Tongue (tissue), 2 donors: Measurements from ENCODE around the gene ADCY2. TPM values are rescaled to one million over a fixed set of nuclear protein-coding genes. Genes with fewer than 3 reads are reported as not detected.

Source experiments
- DNase-seq: peaks from one replicate; pipeline ENCODE4 v3.0.0-alpha.2; 2015
- total RNA-seq: library from RNA; depleted of rRNA; stranded (reverse); fragments of >200 nt; gene quantifications from one replicate; pipeline ENCODE4 v1.2.3, GENCODE V29; 2014

Gene ADCY2
- total RNA-seq, 1 donor from 2014 or later = 41.3 TPM

GRCh38 chr5:7606840-7607465, 211.0 kb downstream of the ADCY2 start:
- no peak for DNase-seq

GRCh38 chr5:7608772-7609171, 212.8 kb downstream of the ADCY2 start:
- DNase-seq = no peak

DNA sequence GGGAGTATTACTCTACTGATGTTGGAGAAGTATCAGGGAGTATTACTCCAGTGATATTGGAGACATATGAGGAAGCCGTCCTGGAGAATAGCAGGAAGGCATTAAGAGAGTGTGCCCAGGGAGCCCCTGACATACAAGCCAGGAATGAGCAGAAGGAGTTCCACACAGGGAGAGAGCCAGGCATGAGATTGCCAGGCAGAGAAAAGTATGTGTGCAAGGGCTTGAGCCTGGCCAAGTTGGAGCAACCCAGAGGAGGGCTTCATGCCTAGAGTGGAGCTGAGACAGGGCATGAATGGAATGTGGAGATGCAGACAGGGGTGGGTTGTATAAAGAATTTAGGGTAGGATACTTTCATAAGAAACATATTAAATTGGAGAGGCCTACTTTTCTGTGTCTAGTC, 213.8 kb downstream of the ADCY2 start:
- no peak for DNase-seq

GRCh38 chr5:7610531-7611177, 214.7 kb downstream of the ADCY2 start:
- no peak for DNase-seq

DNA sequence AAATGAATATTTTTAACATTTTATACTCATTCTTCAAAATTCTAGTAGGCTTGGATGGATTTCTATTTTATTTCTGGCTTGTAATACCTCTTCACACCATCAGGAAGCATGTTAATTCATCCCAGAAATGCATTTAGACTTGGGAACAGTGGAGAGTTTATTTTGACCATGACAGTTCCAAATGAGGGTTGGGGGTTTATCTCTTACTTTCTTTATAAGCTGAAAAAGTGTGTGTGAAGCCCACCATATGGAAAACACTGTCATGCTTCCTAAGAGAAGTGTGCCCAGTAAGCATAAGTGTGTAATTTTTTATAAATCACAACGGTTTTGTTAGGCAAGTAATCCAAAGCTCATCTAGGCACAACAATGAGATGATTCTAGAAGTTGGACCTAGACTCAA, 215.6 kb downstream of the ADCY2 start:
- no peak for DNase-seq

GRCh38 chr5:7615566-7616061, 219.7 kb downstream of the ADCY2 start:
- no peak for DNase-seq

- no peak for DNase-seq
Measured at GRCh38 chr5:7616897-7617296, 221.0 kb downstream of the ADCY2 start.

GRCh38 chr5:7622498-7622897, 226.6 kb downstream of the ADCY2 start:
- DNase-seq = no peak

- no peak for DNase-seq
Measured at GRCh38 chr5:7625740-7626139, 229.8 kb downstream of the ADCY2 start.

DNA sequence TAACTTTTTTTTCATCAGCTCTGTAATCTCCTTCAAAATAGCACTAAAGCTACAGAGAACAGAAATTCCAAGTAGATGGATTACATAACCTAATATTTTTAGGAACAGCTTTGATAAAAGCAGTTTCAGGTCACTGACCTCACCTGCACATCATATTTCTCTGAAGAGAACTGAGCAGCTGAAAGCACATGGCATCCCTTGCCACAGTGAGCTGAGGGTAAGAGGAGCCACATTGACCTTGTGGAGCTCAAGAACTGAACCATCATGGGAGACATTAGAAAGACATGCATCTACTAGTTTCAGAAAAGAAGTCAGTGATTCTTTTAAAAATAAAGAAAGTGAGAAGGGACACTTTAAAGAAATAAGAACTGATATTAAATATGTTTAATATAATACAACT, 232.3 kb downstream of the ADCY2 start:
- DNase-seq = no peak

GRCh38 chr5:7628820-7629219, 232.9 kb downstream of the ADCY2 start:
- no peak for DNase-seq

GRCh38 chr5:7629561-7629960, 233.6 kb downstream of the ADCY2 start:
- peak; percentile 5 for DNase-seq

- no peak for DNase-seq
Measured at GRCh38 chr5:7634837-7635236, 238.9 kb downstream of the ADCY2 start.

DNA sequence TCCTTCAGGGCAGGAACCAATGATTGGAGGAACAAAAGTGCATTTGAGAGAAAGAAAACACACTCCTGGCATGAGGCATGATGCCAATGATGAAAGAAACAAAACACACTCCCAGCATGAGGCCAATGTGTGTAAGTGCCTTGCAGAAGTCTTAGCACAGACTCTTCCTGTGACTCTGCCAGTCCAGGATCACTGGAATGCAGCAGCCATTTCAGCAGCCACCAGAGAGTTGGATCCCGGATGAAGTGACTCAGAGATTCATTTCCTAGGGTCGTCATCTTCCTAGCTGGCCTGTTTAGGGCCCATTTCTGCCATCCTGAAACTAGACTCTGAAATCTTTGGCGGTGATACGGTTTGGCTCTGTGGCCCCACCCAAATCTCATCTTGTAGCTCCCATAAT, 242.5 kb downstream of the ADCY2 start:
- DNase-seq = no peak

DNA sequence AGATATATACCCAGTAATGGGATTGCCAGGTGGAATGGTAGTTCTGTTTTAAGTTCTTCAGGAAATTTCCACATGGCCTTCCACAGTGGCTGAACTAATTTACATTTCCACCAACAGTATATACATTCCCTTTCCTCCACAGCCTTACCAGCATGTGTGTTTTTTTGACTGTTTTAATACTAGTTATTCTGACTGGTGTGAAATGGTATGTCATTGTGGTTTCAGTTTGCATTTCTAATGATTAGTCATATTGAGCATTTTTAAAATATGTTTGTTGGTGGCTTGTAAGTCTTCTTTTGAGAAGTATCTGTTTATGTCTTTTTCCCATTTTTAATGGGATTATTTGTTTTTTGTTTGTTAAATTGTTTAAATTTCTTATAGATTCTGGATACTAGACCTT, 246.1 kb downstream of the ADCY2 start:
- no peak for DNase-seq

- DNase-seq = no peak
Measured at GRCh38 chr5:7644723-7645122, 248.8 kb downstream of the ADCY2 start.

DNA sequence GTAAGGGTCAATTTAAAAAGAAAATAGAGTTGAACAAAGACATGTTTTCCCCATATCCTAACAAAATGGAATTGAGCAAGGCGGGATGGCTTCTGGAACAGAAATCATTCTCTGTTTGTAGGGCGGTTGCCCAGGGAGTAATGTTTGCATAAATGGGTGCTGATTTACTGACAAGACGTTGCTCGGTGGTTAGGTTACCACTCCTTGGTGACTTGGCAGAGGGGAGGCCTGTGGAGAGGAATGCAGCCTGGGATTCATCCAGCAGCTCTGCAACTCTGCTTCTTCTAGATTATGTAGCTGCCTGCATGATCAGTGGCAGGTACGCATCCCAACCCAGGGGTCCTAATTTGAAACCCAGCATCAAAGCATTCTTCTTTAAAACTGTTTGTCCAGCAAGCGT, 254.8 kb downstream of the ADCY2 start:
- DNase-seq = no peak

GRCh38 chr5:7653046-7653445, 257.1 kb downstream of the ADCY2 start:
- no peak for DNase-seq

DNA sequence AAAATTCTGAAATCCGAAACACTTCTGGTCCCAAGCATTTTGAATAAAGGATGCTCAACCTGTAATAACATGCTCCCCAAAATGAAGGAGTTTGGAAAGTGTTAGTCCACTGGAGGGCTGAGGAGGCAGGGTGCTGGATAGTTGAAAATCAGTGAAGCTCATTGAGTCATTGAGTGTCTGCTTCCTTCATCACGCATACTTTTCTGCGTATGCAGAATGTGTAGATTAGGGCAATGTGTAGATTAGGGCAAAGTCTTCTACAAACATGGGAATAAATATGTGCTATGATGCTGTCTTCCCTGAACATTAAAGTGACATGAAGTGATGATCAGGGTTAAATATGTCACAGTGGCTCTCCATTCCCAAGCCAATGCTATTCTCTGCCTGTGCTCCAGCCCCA, 261.2 kb downstream of the ADCY2 start:
- no peak for DNase-seq

DNA sequence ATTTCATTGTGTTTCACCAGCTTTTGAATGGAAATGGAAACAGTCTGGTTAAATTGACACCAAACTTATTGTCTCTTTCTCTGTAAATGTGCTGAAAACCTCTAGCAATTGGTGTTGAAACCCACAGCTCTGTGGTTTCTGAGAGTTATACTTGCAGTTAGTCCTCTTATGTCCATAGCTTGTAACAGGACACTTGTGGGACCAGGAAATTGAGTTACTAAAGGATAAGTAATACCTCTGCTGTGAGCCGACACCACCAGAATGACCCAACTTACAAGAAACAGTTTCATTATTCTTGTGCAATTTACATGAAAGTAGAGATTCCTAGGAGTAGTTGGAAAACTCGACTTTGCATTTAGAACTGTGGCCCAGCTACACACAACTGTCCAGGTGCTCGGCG, 263.5 kb downstream of the ADCY2 start:
- no peak for DNase-seq

DNA sequence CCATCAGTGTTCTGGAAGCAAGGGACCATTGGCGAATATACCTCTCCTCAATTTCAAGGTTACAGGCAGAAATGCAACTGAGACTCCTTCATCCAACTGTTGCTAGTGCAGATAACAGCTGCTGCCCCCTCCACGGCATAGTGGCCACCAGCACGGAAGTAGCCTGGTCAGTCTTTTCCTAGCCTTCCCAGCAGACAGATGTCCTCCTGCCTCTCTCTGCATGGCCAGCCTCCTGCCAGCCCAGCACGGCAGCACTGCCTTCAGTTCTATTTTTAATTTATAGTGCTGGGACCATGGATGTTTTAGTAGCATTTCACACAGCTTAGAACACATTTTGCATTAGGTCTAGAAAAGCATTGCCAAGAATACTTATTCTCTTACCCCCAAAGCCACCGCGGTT, 266.4 kb downstream of the ADCY2 start:
- DNase-seq = no peak

DNA sequence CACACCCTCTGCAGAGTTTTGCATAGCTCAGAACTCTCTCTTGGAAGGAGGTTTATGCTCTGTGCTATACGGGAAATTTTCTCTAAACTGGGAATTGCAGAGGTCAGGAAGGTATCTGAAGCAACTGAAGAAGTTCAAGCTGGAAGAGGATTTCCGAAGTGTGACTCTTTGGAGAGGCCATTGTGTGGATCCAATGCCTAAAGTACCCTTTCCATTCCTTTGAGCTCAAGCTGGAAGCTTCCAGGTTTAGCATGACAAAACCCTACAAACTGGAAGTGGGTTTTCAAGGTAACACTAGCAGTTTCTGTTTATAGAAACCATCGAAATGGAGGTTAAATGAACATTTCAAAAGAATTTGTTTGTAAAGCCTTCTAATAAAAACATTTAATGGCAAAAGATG, 267.9 kb downstream of the ADCY2 start:
- DNase-seq = no peak

DNA sequence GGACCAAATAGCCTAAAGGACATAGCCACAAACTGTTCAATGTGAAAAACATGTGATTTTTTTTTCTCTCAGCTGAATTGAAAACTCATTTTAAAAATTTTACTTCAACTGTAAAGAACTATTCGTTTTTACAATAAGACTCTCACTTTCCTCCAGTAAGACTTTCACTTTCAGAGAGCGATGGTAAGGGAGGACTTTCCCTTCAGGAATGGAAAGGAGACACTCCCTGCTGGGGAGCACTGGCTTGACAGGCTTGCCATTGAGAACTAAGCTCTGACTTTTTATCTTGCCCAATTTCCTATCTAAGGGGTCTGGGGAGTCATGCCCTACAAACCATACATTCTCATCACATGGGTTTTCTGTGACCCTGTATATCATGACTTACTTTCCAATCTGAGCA, 268.3 kb downstream of the ADCY2 start:
- no peak for DNase-seq

- DNase-seq = no peak
Measured at GRCh38 chr5:7667216-7667767, 271.4 kb downstream of the ADCY2 start.
